NCI-H128 (cell line): ENCODE measurements around the gene SRSF5.

Experiments used
- DNase-seq: peaks from one replicate; lab custom pipeline; 2025; ENCODE audit not compliant: unreplicated experiment; lab: John Stamatoyannopoulos, UW

SRSF5 gene

DNA sequence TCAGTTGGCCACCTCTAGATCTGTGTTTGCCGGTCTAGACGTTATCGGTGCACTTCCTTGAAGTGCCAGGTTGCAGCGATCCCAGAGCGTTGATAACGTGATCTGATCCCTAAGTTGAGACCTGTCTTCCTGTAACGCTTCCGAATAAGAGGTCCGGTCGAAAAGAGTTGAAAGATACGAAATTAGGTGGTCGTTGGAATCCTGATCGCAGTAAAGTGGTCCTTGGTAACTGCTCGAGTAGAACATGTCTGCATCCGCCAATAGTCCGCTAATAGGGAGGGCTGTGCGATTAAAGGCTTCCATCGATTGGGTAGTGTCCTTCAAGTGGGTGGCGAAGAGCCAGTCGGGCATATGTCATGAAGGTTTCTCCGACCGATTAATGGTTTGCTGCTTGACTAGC lies 2.7 kb downstream of the SRSF5 start:
- DNase-seq, result no peak

DNA sequence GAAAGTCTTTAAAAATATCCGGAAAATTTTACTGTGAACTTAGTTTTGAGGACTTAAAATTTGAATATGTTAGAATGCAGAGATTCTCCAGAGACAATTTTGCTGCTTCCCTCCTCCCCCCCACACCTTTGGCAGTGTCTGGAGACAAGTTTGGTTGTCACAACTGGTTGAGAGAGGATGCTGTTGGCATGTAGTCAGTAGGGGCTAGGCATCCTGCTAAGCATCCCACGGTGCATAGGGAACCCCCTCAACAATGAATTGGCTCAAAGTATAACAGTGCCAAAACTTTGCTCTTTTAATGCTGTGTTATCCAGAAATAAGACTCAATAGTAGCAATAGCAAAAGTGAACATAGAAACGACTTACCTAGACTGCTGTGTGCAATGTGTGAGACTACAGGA lies 3.6 kb downstream of the SRSF5 start:
- no peak for DNase-seq

DNA sequence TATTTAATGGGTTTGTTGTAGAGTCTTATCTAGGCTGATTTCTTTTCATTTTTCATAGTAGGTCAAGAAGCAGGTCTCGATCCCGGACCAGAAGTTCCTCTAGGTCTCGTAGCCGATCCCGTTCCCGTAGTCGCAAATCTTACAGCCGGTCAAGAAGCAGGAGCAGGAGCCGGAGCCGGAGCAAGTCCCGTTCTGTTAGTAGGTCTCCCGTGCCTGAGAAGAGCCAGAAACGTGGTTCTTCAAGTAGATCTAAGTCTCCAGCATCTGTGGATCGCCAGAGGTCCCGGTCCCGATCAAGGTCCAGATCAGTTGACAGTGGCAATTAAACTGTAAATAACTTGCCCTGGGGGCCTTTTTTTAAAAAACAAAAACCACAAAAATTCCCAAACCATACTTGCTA lies 4.2 kb downstream of the SRSF5 start:
- DNase-seq, result no peak

DNA sequence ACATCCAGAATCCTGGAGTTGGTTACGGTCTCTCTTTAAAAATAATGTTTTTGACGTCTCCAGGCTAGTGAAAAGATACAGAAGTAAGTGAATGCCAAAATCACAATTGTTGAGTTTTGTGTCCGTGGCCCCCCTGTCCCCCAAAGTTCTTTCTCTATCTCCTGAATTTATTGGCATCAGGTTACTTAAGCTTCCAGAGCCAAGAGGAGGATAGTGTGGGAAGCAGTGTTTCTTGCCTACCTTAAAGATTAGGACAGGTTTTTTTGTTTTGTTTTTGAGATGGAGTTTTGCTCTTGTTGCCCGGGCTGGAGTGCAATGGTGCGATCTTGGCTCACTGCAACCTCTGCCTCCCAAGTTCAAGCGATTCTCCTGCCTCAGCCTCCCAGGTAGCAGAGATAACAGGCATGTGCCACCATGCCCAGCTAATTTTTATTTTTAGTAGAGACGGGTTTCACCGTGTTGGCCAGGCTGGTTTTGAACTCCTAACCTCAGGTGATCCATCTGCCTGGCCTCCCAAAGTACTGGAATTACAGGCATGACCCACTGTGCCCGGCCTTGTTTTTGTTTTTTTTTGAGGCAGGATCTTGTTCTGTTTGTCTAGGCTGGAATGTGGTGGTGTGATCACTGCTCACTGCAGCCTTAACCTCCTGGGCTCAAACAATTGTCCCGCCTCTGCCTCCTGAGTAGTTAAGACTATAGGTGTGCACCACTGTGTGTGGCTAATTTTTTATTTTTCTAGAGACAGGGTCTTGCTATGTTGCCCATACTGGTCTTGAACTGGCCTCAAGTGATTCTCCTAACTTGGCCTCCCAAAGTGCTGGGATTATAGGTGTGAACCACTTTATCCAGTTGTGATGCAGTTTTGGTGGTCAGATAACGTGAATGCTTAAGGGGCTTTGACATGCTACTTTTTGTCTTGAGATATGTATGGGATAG lies 5.4 kb downstream of the SRSF5 start:
- no peak for DNase-seq

DNA sequence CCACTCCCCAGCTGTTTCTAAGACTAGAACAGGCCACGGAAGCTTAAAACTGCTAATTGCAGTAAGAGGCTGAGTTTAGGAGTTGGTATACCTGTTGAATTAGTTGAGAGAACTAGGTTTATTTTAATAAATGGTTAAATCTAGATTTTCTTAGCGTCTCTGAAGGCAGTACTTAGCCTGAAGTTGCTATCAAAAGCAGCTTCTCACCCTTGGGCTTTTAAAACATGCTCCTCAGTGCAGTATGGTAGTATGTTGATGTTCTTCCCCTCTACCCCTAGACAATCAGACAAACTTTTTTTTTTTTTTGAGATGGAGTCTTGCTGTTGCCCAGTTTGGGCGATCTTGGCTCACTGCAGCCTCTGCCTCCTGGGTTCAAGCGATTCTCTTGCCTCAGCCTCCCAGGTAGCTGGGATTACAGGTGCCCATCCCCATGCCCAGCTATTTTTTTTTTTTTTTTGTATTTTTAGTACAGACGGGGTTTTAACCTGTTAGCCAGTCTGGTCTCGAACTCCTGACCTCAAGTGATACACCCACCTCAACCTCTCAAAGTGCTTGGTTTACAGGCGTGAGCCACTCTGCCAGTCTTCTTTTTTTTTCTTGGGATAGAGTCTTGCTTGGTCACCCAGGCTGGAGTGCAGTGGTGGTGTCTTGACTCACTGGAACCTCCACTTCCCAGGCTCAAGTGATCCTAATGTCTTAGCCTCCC lies 6.8 kb downstream of the SRSF5 start:
- no peak for DNase-seq

DNA sequence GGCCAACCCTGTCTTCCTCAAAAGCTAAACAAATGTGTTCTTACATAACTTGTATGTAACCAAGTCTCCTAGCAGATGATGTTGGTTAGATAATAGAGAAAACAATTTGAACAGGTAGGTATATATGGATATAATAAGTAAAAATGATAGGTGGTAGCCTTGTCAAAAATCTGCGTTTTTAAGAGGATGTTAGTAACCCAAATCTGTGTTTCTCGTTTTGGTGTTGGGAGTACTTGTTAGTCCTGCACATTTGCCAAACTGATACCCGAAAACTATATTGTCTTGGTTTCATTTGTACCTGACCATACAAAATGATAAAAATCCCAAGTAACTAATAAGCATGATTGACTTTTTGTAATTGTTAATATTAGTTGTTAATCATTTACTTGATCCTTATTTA lies 8.1 kb downstream of the SRSF5 start:
- DNase-seq, result no peak

DNA sequence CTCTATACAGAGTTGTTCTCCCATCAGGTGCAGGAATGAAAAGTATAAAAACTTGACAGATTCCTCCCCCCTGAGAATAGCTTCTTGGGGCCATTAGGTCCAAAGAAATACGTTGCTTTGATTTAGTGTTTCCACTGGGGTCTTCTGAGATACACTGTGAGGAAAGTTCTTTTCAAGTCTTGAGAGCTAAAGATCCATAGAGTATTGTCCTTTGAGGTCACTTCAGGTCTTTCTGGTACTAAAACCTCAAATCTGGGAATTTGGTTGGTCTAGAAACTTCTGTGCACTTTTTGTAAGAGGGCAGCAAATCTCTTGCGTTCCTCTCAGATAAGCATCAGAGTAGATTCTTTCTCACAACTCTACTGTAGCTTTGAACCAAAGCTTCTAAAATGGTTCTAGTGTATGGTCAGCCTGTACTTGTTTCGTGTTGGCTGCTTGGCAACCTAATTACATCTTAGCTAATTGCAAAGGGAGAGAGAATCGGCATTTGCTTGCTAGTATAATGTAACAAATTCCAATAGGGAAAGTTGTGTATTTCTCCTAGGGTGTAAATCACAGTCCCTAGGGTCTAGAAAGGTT lies 10.0 kb downstream of the SRSF5 start:
- DNase-seq, result no peak

DNA sequence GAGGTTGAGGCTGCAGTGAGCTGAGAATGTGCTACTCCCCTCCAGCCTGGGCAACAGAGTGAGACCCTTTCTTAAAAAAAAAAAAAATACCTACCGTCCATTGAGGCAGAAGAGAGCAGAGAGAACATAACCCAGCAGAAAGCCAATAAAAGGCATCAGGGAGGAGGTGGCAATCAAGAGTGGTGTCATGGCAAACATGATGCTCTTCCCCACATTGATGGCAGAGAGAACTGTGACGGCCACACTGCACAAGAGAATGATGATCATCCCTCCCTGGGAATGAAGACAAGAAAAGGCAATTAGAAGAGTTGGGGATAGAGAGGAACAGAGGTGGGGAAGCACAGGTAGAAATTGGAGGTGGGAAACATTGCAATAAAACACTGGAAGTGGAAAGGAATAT lies 12.1 kb downstream of the SRSF5 start:
- no peak for DNase-seq

DNA sequence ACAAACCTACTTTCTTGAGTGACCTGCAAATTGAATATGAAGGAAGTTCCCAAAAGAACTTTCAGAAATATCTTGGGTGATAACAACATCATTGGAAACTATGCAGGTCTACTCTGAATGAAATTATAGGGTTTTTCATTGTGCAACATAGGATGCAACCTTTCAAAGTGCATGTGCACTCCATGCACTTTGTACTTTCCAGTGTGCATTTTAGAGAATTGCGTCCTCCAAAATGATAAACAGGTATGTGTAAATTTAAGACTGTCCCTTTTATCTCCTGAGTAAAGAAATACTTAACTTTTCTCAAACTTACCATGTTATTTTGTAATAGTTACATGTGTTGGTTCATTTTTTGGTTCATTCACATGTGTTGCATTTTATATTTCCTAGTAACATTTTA lies 13.2 kb downstream of the SRSF5 start:
- no peak for DNase-seq

DNA sequence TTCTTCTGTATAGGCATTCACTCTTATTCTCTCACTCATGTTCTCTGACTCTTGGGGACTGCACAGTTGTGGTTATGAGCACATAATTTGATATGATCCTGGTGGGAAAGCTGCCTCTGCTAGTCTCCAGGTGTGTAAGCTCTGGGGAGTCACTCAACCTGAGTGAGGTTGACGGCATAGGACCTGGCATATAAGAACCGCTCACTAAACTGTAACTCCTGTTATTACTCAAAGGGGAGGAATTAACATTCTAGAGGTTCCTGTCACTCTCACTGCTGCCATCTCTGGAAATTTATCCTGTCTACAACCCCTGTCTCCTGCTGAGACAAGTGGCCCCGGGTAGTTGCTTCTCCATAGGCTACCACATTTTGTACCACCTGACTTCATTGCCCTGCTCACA lies 14.0 kb downstream of the SRSF5 start:
- no peak for DNase-seq

DNA sequence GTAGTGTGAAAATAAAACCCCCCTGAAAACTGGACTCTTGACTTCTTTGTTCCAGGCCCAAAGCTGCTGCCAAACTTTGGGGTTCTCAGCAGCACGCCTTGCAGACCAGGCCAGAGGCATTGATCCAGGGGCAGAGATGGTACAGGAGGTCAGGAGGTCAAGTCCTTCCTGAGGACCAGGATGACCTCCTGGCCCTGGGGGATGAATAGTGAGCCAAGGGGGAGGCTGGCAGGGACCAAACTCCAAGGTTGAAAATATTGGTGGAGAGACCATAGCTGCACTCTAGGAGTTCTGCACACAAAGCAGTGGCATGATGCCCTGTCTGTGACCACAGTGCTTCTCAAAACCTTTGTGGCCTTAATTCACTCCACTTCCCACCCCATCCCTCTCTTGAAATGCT lies 18.0 kb downstream of the SRSF5 start:
- DNase-seq, result no peak

DNA sequence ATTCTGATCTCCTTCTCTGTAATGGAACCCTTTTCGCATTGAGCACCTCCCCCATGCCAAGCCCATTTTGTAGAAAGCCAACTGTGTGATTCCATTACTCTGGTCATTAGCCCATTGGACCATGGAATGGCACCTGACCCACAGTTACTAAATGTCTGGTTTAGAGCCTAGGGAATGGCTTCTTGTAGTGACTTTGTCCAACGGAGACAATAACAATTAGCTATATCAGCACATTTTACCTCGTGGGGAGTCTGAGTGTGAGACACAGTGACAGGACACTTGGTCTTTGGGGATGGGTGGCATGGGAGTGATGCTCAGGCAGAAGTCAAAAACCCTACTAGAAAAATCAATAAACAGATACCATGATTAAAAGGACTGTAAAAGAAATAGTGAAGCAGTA lies 19.7 kb downstream of the SRSF5 start:
- DNase-seq, result no peak

DNA sequence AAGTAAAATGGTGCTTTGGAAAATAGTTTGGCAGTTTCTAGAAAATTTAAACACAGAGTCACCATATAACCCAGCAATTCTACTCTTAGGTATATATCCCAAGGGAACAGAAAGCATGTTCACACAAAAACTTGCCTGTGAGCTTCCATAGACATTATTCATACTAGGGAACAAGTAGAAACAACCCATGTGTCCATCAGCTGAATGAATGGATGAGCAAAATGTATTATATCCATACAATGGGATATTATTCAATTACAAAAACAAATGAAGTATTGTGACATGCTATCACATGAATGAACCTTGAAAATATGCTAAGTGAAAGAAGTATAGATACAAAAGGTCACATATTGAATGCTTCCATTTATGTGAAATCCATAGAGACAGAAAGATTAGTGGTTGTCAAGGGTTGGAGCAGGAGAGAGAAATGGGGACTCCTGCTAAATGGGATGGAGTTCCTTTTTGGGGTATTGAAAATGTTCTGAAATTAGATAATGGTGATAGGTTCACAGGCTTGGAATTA lies 22.2 kb downstream of the SRSF5 start:
- no peak for DNase-seq

DNA sequence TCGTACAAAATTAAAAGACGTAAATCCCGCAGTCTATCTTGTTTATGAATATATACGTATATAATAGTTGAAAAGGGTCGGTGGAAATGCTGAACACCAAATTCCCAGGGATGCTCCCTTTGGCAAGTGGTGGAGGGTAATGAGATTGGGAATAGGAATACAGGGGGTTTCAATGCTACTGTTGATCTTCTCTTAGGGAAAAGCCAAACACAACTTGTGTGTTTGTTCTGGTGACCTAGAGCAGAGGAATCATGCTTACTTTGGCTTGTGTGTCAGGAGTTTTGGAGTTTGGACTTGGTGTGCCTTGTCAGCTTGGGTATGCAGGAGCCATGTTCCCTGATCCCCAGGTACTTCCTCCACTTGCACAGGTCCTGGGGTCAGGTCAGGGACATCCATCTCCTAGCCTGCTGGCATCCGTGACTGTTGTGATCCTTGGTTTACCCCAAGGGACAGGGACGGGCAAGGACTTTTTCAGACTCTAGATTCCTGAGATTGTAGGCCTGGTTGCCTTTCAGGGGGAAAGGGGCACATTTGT lies 26.0 kb downstream of the SRSF5 start:
- no peak for DNase-seq

DNA sequence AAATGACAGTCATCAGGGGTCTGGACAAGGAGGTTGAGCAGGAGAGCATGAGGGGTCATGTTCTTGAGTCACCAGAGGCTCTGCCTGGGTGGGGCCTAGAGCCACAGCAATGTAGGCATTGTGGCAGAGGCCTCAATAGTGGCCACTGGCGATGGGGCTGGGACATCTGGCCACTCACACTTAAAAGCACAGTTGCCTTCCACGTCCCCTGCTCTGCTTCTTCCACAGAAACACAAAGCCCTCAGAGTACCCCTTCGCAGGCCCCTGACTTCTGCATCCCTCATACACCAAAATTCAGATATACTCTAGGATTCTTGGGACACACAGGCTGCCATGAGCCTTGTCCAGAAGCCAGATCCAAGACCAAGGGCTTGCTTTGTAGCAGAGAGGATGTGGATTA lies 27.8 kb downstream of the SRSF5 start:
- no peak for DNase-seq

DNA sequence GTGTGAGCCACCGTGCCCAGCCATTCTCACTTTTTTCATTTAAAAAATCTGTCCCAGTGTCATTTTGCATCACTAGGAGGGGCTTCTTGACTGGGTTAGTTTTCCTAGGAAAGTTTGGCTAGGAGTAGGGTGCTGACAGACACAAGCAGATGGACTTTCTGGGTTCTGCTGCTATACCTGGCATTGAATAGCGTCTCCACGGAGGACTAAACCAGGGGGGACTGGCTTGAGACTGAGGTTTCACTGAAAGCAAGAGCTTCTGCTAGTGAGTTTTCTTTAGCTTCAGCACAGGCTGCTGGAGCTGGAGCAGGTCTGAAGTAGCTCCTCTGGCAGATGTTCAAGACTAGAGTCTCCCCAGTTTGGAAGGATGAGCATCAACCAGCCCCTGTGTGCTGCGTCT lies 28.7 kb downstream of the SRSF5 start:
- no peak for DNase-seq

DNA sequence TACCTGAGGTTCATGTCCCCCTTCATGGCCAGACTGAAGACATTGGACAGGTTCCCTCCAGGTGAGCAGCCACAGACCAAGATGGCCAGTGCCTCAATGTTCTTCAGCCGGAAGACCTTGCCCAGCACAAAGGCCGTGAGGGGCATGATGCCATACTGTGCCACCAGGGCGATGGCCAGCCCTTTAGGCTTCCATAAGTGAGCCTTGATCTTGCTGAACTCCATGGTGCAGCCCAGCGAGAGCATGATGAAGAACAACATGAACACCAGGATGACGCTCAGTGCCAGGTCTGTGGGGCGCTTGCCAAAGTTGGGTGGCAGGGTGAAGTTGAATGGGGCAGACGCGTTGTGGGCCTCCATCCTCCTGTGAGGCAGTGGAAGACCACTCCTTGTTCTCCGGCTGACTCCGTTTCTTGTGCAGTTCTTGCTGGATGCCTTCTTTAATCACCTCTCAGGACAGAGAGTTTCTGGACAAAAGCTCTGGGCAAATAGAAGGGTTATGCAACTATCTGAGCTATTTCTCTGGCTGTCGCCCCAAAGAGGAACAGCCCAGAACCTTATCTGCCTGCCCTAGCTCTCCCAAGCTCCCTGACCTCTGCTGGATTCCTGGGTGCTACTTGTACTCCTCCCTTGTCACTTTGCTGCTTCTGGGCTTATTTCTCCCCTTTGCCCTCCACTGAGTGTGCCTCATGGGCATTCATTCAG lies 30.0 kb downstream of the SRSF5 start, which contains the start of gene SLC10A1:
SLC10A1 (minus strand) TSS at position 445 of the 704 bp plus-strand sequence; CDS start at position 359, 86 bp downstream.
- no peak for DNase-seq

DNA sequence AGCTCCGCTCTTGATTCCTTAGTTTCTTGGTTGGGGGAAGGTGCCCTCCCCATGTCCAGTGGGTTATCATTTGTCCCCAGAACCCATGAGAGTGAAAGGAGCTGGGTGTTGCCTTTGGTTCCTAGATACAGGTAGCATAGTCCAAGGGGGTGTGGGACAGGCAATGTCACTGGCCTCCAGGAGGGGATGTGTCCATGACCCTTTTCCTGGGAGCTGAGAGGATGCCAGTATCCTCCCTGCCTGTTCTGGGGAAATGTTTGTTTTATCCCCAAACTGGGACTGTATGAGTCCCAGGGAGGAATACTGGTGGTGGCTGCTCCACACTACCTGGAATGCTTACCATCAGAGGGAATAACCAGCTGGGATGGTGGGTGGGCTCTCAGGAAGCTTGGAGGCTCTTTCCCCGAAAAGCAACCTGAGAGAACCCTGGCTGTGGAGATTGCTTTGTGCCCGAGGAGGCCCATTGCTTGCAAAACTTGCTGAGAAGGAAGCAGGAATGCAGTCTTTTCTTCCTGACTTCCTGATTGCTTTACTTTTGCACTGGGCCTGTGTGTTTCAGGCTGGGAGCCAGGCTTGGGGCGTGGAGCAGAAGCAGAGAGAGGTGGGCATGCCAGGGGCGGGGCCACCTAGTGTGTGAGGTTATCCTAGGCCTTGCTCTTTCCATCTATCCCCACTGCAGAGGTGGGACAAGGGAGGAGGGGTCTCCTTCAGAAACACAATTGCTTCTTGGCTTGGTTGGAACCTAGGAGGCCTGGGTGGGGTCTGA lies 30.8 kb downstream of the SRSF5 start:
- no peak for DNase-seq

DNA sequence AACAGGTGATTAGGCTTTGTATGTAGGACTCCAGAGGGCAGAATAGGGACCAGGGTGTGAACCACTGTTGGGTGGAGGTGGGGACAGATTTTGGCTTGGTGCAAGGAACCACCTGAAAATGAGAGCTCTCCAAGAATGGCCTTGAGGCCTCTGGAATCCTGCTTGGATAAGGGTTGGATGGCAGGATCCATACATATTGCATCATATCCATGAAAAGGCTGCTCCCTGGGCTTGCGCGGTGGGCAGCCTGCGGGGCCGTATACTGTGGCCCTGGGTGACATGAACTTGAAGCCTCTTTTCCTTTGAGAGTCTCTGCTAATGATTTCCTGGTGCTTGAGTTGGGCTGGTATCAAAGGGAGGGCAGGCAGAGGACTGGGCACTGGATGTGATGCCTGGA lies 31.4 kb downstream of the SRSF5 start:
- no peak for DNase-seq

DNA sequence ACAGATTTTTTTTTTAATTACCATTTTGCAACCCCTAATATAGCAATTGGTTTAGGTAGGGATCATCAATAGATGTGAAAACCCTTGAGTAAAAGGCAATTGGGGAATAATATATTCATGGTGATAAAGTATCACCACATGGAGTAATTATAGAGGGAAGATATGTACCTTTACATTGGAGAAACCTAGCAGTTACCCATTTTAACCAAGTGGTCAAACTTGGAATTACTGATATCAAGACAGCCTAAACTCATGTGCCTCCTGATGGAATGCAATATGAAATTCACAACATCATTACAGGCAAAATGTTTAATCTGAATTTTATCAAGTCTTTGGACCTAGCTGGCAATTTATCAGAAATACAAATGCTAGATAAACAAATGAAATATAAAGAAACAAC lies 36.8 kb downstream of the SRSF5 start:
- DNase-seq, result no peak
